Gastroesophageal sphincter (tissue), 3 donors: Measurements from ENCODE around the gene NTRK1.

Source experiments
- EP300 ChIP-seq: sonication (generic); formaldehyde crosslinking; IDR thresholded peaks from one replicate; pipeline ENCODE4 v1.6.1; 2017; ENCODE audit warnings: antibody characterized with exemption, mild to moderate bottlenecking
- POLR2A ChIP-seq, 2 donors: fragments of 450-650 bp; IDR thresholded peaks; one replicate each; pipeline ENCODE4 v1.6.1; 2017; ENCODE audit warnings: antibody characterized with exemption in 2 of 2, mild to moderate bottlenecking in 2 of 2, moderate library complexity in 1 of 2
- POLR2AphosphoS5 ChIP-seq: sonication (generic); formaldehyde crosslinking; IDR thresholded peaks from one replicate; pipeline ENCODE4 v1.6.1; 2017; ENCODE audit warnings: antibody characterized with exemption
- TF ChIP-seq, protein P1 (sequence below), 4 experiments: fragments of 200-600 bp in 2 of 4; fragments of 450-650 bp in 2 of 4; sonication (generic) in 1 of 4; IDR thresholded peaks; one replicate each; pipeline ENCODE4 v1.5.1; 2017 to 2019; ENCODE audit warnings: antibody characterized with exemption in 4 of 4, mild to moderate bottlenecking in 2 of 4, moderate library complexity in 2 of 4

- TF ChIP-seq POLR2A (IDR thresholded peaks at IDR 0.05) (no peak), POLR2AphosphoS5 (no peak), EP300 (no peak)
- TF ChIP-seq, protein P1, sequence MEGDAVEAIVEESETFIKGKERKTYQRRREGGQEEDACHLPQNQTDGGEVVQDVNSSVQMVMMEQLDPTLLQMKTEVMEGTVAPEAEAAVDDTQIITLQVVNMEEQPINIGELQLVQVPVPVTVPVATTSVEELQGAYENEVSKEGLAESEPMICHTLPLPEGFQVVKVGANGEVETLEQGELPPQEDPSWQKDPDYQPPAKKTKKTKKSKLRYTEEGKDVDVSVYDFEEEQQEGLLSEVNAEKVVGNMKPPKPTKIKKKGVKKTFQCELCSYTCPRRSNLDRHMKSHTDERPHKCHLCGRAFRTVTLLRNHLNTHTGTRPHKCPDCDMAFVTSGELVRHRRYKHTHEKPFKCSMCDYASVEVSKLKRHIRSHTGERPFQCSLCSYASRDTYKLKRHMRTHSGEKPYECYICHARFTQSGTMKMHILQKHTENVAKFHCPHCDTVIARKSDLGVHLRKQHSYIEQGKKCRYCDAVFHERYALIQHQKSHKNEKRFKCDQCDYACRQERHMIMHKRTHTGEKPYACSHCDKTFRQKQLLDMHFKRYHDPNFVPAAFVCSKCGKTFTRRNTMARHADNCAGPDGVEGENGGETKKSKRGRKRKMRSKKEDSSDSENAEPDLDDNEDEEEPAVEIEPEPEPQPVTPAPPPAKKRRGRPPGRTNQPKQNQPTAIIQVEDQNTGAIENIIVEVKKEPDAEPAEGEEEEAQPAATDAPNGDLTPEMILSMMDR (IDR thresholded peaks at IDR 0.05), result no peak
These were observed 34.8 kb downstream of the NTRK1 start for GRCh38 chr1:156895455-156895812.
